GM20431 (cell line): ENCODE results near the gene RNF217.
"Not testable (repeated sequence)": the region's sequence is repeated elsewhere in the genome, so short reads cannot be mapped to it uniquely, and the experiment has no call there.

Experiments used
- in situ Hi-C: fragments of 300-500 bp; cut with MseI, MboI; formaldehyde crosslinking; loops from one replicate; pipeline ENCODE4 v1.15.0; 2020; ENCODE audit warnings: low sequenced_read_pairs; ENCODE audit not compliant: unreplicated experiment

RNF217 gene

GRCh38 chr6:125116170-125116569, 153.9 kb downstream of the RNF217 start:
- in situ Hi-C loops: no loop called here

- in situ Hi-C loops: no loop called here
These were observed 154.5 kb downstream of the RNF217 start for GRCh38 chr6:125116710-125117109.

GRCh38 chr6:125117818-125118217, 155.6 kb downstream of the RNF217 start:
- in situ Hi-C loops: no loop called here

- in situ Hi-C loops: no loop called here
These were observed 157.9 kb downstream of the RNF217 start for GRCh38 chr6:125120054-125120590.

GRCh38 chr6:125121894-125122293, 159.7 kb downstream of the RNF217 start:
- in situ Hi-C loops: no loop called here

- in situ Hi-C loops: no loop called here
These were observed 160.8 kb downstream of the RNF217 start for GRCh38 chr6:125123051-125123450.

GRCh38 chr6:125123468-125124048, 161.3 kb downstream of the RNF217 start:
- in situ Hi-C loops: no loop called here

GRCh38 chr6:125124049-125124669, 161.9 kb downstream of the RNF217 start:
- in situ Hi-C loops: no loop called here

GRCh38 chr6:125125856-125126255, 163.6 kb downstream of the RNF217 start:
- in situ Hi-C loops: not testable (repeated sequence)

- in situ Hi-C loops: no loop called here
These were observed 167.1 kb downstream of the RNF217 start for GRCh38 chr6:125129354-125129753.

- in situ Hi-C loops: no loop called here
These were observed 169.8 kb downstream of the RNF217 start for GRCh38 chr6:125132058-125132457.

- in situ Hi-C loops: no loop called here
These were observed 174.1 kb downstream of the RNF217 start for GRCh38 chr6:125136378-125136777.

- in situ Hi-C loops: no loop called here
These were observed 175.8 kb downstream of the RNF217 start for GRCh38 chr6:125138083-125138482.

GRCh38 chr6:125140808-125141207, 178.6 kb downstream of the RNF217 start:
- in situ Hi-C loops: no loop called here
